Stomach (tissue), 4 donors: ENCODE data around the gene ANKRD28.

ENCODE experiments used
- EP300 ChIP-seq: sonication (generic); formaldehyde crosslinking; IDR thresholded peaks from one replicate; pipeline ENCODE4 v1.6.1; 2017; ENCODE audit warnings: antibody characterized with exemption
- POLR2A ChIP-seq, 4 donors: fragments of 450-650 bp; IDR thresholded peaks; one replicate each; pipeline ENCODE4 v1.6.1; 2016; ENCODE audit warnings: antibody characterized with exemption in 4 of 4, control low read depth in 2 of 4, mild to moderate bottlenecking in 1 of 4, moderate library complexity in 1 of 4
- TF ChIP-seq, protein P1 (sequence below), 7 experiments: fragments of 450-650 bp in 4 of 7; fragments of 200-600 bp in 3 of 7; sonication (generic) in 3 of 7; IDR thresholded peaks; one replicate each; pipeline ENCODE4 v1.5.1; 2016 to 2019; ENCODE audit warnings: antibody characterized with exemption in 7 of 7, control low read depth in 2 of 7, mild to moderate bottlenecking in 1 of 7

DNA sequence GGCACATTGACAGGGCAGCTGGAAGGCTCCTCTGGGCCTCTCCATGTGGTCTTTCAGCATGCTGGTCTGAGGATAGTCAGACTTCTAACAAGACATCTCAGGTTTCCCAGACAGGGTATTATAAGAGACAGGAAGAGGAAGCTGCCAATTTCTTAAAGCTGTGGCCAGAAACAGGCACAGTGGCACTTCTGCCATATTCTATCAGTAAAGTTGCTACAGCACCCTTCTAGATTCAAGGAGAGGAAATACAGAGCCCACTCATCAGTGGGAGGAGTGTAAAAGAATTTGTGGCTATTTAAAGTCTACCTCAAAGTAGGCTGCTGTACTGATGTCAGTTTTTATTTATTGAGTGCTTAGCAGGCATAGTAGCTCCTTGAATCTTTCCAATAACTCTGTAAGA lies 140.8 kb downstream of the ANKRD28 start:
- TF ChIP-seq, protein P1, sequence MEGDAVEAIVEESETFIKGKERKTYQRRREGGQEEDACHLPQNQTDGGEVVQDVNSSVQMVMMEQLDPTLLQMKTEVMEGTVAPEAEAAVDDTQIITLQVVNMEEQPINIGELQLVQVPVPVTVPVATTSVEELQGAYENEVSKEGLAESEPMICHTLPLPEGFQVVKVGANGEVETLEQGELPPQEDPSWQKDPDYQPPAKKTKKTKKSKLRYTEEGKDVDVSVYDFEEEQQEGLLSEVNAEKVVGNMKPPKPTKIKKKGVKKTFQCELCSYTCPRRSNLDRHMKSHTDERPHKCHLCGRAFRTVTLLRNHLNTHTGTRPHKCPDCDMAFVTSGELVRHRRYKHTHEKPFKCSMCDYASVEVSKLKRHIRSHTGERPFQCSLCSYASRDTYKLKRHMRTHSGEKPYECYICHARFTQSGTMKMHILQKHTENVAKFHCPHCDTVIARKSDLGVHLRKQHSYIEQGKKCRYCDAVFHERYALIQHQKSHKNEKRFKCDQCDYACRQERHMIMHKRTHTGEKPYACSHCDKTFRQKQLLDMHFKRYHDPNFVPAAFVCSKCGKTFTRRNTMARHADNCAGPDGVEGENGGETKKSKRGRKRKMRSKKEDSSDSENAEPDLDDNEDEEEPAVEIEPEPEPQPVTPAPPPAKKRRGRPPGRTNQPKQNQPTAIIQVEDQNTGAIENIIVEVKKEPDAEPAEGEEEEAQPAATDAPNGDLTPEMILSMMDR (IDR thresholded peaks at IDR 0.05): no peak
- no peak for TF ChIP-seq POLR2A (IDR thresholded peaks at IDR 0.05)
- no peak for TF ChIP-seq EP300
